ENCODE results near the gene USB1.

USB1 gene

DNA sequence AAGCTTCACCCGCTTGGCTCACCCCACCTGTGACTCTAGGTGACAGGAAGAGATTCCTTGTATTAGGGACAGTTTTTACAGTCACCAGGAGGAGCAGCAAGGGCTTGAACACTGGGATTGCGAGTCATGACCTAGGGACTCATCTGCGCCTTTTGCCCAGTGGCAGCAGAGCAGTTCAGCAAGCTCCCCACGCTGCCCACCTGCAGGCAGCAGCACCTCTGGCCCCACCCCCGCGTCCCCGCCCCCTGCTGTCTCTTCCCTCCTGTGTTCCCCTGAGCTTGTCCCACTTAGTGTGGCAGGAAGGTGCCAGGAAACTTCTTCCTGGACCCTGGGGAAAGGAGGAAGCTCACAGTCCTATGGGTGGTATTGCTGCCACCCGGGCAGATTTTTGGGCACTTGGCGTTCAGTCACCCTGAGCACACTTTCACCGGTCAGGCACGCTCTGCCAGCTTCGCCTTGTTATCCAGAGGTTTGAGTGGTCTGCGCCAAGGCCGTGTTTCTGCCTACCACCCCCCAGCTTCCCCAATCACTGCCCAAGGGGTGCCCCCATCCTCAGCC is 33.0 kb downstream of the USB1 start:
- DNase-seq (ENCODE audit: low read depth, low spot score): no peak

DNA sequence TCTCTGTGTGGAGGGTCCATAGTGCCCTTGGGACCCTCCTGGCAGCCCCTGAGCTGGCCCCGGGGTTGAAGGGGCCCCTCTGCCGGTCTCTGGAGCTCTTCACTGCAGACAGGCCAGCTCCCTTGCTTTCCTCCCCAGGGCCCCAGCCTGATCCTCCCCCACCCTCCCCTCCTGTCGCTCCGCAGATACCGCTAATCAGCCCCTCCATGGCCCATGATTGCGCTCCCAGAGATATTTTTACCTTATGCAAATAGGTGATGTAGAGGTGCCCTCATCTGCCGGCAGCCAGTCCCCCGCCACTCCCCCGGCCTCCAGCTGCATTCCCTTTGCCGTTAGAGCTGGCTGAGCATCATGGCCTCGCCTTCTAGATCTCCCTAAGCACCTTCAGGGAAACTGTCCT is 33.6 kb downstream of the USB1 start:
- DNase-seq (ENCODE audit: low read depth, low spot score): no peak

DNA sequence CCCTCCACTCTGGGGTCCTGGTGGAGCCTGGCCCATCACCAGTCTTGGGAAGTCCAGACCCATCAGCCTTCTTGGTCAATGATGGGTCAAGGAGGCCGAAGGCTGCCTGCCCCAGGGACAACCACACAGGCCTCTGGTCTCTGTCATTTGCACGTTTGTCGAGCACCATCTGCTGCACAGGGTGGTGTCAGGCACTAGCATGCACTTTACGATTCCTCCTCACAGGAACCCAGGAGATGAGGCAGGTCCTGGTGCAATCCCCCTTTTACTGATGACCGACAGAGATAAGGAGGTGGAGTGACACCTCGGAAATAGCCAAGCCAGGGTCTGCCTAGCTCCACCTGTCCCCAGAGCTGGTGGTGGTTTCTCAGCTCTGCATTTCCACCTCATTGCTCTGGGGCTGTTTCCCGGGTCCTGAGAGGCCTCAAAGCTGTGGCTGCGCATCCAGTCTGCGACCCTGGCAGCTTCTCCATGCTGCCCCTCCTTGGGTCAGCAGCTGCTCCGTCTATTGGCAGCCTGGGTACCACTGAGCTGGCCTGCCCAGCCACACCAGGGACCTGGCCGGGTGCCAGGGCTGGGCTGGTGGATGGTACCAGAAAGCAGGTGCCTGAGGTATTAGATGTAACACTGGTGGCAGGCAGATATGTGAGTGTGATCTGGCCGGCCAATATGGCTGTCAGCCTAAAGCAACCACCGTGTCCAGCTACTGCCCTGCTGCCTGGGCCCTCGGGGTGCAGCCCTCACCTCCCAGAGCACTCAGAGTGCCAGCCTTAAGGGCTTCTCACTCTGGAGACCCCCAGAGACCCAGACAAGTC is 34.4 kb downstream of the USB1 start:
- DNase-seq (ENCODE audit: low read depth, low spot score): no peak

DNA sequence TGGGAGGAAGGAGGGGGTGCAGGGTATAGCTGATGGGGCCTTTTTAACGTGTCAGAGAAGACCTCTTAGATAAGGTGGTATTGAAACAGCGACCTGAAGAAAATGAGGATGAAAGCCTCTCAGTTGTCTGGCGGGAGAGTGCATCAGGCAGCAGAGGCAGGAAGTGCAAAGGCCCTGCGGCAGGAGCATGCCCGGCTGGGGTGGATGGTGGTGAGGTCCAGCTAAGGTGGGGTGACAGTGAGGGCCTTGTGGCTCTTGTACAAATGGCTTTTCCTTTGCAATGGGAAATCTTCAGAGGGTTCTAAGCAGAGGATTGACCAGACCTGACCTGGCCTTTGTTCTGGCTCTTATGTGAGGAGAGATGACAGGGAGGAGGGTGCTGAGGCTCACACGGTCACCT is 35.7 kb downstream of the USB1 start:
- DNase-seq (ENCODE audit: low read depth, low spot score): no peak

DNA sequence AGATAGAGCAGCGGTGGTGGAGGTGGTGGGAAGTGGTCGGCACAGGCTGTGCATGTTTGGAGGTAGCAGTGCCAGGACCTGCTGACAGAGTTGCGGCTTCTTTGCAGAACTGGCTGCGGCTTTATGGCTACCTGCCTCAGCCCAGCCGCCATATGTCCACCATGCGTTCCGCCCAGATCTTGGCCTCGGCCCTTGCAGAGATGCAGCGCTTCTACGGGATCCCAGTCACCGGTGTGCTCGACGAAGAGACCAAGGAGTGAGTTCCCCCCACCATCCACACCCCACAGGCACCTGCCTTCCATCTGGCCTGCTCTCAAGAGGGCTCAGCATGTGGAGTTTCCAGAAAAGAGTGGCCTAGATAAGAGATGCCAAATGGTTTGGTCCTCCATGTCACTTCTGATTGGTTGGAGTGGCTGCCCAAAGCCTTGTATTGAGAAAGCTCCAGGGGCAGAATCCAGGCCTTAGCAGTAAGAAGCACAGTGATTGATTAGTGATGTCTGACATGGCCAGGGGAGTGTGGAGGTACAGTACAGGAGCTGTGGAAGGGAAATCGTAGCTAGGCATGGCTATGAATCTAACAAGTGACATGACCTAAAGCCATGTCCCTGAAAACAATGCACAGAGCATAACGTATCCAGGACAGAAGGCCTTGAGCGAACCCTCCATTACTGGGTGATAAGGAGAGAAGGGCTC is 36.3 kb downstream of the USB1 start:
- no peak for DNase-seq (ENCODE audit: low read depth, low spot score)

DNA sequence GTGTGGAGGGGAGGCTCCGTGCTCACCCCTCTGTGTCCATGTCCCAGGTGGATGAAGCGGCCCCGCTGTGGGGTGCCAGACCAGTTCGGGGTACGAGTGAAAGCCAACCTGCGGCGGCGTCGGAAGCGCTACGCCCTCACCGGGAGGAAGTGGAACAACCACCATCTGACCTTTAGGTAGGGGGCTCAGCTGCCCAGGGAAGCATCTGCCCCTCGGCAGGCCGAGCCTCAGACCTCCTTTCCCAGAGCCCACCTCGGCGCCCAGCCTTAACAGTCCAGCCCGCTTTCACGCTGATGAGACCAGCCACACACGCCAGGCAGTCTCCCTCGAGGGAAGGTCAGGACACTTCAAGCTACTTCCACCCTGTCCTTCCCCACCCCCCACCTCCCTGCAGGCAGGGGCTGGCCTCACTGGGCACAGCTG is 37.0 kb downstream of the USB1 start:
- DNase-seq (ENCODE audit: low read depth, low spot score): no peak

DNA sequence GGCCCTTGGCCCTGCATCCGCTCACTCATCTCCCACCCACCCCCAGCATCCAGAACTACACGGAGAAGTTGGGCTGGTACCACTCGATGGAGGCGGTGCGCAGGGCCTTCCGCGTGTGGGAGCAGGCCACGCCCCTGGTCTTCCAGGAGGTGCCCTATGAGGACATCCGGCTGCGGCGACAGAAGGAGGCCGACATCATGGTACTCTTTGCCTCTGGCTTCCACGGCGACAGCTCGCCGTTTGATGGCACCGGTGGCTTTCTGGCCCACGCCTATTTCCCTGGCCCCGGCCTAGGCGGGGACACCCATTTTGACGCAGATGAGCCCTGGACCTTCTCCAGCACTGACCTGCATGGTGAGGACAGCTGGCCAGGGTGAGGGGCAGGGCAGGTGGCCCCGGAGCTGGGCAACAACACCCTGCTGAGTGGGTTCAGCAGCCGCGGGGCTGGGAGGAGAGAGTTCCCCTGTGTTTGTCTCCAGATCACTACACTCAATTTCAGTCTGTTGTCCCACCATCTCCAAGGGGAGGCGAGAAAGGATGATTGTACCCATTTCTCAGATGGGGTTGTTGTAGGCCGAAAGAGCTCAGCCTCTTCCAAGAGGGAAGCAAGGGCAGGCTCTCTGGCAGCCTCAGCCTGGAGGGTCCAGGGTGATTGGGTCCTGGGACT is 38.8 kb downstream of the USB1 start:
- DNase-seq (ENCODE audit: low read depth, low spot score): no peak

DNA sequence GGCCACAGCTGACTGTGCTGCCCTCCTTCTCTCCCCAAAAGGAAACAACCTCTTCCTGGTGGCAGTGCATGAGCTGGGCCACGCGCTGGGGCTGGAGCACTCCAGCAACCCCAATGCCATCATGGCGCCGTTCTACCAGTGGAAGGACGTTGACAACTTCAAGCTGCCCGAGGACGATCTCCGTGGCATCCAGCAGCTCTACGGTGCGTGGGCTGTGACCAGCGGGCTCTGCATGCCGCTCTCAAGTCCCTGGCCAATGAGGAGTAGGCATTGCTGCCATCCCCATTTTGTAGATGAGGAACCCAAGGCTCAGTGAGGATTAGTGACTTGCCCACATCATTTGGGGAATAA is 39.3 kb downstream of the USB1 start:
- no peak for DNase-seq (ENCODE audit: low read depth, low spot score)

DNA sequence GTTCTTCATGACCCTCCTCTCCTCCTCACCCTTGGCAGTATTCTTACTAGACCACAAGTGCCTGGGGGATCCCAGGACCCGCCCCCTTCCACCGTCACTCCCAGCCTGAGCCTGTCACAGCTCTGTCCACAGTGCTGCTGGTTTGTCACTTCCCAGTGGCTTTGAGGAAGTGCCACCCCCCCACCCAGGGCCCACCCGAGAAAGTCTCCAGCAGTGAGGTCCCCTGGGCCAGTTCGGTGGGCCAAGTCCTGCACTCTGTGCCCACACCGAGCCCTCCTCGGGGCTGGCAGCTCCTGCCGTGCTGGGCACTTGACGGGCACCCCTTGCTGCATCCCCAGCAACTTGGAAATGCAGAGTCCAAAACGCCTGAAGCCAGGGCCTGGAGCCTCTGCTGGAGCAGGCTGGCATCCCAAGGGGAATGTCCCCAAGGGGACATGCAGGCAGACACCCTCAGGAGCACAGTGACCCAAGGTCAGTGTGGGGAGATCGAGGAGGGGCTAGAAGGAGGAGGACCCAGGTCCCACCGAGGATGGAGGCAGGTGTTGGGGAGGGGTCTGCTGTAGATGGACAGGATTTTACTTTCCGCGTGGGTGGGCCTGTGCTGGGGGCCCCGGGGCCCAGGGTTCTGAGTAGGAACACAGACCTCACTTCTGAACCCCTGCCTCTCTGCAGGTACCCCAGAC is 39.9 kb downstream of the USB1 start:
- DNase-seq (ENCODE audit: low read depth, low spot score): no peak

DNA sequence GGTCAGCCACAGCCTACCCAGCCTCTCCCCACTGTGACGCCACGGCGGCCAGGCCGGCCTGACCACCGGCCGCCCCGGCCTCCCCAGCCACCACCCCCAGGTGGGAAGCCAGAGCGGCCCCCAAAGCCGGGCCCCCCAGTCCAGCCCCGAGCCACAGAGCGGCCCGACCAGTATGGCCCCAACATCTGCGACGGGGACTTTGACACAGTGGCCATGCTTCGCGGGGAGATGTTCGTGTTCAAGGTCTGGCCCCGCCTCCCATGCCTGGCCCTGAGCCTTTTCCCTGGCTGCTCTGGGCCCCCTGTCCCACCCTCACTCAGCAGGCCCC is 40.4 kb downstream of the USB1 start:
- DNase-seq (ENCODE audit: low read depth, low spot score): no peak

DNA sequence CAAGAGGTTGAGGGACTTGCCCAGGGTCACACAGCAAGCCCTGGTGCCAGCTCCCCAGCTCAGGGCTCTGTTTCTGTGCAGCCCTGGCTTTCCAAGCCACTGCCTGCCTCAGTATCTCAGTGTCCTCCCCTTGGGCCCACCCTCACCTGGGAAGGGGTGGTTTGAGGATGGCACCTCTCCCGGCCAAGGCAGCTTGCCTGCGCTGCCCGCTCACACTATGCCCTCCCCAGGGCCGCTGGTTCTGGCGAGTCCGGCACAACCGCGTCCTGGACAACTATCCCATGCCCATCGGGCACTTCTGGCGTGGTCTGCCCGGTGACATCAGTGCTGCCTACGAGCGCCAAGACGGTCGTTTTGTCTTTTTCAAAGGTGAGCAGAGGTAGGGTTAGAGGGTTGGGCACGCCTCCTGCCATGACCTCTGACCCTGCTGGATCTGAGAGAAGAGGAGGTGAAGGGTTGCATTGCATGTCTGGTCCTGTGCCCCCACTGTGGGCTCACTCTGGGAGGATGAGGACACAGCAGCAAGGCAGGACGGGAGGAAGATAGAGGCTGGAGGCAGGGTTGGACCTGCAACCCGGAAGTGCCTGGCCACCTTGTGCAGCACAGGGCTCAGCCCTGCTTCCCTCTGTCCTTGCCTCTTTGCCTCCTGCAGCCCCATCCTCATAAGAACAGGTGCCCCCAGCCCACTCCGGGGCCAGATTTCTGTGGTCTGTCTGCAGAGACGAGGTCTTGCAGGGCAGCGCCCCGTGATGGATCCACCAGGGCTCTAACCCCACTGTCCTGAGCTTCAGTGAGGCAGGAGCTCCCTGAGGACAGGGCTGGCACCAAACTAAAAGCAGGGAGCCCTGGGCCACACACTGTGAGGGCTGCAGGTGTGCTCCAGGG is 41.0 kb downstream of the USB1 start:
- no peak for DNase-seq (ENCODE audit: low read depth, low spot score)

DNA sequence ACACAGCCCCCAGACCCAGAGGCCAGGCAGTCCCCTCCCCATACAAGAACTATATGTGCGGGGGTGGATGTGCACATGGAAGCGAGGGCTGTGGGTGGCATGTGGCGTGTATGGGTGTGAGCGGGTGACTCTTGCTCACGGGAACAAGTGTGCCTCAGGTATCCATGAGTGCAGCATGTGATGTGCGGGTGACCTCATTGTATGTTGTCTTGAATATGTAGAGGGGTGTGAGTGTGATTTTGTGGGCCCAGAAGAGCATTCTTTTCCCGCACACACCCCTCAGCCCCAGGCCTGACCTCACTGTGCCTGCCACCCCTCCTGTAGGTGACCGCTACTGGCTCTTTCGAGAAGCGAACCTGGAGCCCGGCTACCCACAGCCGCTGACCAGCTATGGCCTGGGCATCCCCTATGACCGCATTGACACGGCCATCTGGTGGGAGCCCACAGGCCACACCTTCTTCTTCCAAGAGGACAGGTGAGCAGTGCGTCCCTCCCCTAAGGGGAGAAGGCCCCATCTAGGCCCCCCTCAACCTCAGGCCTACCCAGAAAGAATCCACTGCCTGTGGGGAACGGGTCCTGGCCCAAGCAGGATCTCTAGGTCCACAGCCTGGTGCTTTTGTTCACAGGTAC is 41.8 kb downstream of the USB1 start:
- no peak for DNase-seq (ENCODE audit: low read depth, low spot score)

DNA sequence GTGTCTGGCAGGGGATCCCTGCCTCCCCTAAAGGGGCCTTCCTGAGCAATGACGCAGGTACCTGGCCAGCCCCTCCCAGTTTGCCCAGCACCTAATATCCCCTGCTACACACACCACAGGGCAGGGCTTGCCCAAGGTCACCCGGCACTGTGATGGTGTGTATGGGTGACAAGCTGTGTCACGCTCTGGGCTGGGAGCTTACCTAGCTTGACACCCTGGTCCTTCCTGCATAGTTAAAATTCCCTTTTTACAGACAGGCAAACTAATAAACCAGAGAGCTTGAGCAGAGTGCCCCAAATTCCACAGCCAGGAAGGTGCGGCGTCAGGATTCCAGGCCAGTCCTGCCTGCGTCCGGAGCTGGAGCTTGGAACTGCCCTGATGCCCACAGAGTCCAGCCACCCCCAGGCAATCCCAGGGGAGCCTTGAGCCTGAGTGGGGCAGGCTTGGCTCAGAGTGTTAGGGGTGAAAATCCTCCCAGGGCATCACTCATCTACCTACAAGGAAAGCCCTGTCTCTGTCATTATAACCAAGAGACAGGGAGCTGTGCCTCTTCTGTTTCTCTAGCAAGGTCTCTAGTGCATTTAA is 42.5 kb downstream of the USB1 start:
- DNase-seq (ENCODE audit: low read depth, low spot score): no peak

DNA sequence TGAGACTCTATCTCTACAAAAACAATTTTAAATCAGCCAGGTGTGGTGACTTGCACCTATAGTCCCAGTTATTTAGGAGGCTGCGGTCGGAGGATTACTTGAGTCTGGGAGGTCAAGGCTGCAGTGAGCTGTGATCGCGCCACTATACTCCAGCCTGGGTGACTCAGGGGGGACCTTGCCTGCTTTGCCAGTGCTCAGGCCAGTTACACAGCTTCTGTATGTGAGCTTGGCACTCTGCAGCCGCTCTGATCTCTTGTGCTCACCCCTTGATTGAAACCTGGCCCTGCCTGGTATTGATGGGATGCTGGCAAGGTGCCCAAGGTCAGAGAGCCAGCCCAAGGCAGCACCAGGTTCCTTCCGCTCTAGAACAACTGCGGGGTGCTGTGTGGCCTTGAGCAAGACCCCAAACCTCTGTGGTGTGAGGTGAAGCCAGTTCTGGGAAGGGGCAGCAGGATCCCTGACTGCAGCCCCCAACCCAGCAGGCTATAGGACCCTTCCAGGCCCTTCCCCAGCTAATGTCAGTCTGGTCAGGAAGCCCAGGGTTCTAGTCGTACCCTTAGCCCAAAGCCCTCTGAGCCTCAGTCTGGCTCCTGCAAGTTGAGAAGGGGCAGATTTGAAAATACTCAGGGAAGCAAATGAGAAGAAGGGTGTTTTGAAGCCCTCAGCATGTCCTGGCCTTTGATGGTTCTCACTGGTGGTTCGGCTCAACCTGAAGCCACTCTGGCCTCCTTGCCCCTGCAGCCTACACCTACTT is 43.2 kb downstream of the USB1 start:
- DNase-seq (ENCODE audit: low read depth, low spot score): no peak

DNA sequence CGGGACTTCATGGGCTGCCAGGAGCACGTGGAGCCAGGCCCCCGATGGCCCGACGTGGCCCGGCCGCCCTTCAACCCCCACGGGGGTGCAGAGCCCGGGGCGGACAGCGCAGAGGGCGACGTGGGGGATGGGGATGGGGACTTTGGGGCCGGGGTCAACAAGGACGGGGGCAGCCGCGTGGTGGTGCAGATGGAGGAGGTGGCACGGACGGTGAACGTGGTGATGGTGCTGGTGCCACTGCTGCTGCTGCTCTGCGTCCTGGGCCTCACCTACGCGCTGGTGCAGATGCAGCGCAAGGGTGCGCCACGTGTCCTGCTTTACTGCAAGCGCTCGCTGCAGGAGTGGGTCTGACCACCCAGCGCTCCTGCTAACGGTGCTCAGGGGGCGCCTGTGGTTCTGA is 43.9 kb downstream of the USB1 start:
- DNase-seq (ENCODE audit: low read depth, low spot score): no peak

DNA sequence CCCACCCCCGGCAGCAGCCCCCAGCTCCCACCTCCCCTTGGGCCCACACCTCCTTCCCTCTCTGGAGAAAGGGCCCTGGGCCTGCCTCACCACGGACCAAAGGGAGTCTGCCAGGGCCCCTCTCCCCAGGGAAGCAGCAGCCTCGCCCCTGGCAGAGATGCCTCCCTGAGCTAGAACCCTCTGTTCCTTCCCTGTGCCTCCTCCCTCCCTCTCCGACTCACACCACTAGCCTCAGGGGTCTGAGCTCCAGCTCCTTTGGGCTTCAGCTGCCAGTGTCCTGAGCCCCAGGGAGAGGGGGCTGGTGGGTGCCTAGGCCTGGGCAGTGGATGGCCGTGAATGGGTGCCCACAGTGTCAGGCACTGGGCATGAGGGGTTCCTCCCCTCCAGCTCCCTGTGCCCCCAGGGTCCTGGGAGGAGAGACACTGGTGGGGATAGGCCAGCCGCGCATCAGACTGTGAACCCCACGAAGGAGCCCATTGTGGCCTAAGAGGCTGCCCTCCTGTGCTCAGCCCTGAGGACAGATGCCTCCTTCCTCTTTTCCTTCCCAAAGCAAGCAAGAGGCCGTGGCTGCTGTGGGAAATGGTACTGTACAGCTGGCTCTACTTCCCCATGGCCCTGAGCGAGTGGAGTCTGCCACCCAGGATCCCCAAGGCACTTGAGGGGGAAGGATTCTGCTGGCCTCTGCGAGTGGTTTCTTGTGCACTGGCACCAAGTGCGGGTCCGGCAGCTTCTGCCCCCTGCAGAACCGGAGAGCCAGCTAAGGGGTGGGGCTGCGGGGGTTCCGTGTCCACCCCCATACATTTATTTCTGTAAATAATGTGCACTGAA is 45.1 kb downstream of the USB1 start:
- no peak for DNase-seq (ENCODE audit: low read depth, low spot score)

DNA sequence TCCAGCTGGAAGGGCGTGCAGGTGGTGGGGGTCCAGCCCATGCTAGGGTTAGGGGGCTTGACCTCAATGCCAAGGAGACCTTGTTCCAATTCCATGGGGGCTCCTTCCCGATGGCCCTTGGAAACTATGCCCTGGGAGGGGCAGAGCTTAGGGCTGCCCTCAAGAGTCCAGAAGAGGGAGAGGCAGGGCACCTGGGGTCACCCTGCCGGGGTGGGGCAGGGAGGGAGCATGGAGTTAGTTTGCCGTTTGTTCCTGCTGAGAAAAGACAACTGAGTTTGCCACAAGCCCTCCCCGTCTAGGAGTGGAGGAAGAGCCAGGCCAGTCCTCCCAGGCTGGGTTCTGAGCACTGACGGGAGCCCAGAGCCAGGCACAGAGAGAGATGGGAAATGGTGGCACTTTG is 45.7 kb downstream of the USB1 start:
- DNase-seq (ENCODE audit: low read depth, low spot score): no peak

DNA sequence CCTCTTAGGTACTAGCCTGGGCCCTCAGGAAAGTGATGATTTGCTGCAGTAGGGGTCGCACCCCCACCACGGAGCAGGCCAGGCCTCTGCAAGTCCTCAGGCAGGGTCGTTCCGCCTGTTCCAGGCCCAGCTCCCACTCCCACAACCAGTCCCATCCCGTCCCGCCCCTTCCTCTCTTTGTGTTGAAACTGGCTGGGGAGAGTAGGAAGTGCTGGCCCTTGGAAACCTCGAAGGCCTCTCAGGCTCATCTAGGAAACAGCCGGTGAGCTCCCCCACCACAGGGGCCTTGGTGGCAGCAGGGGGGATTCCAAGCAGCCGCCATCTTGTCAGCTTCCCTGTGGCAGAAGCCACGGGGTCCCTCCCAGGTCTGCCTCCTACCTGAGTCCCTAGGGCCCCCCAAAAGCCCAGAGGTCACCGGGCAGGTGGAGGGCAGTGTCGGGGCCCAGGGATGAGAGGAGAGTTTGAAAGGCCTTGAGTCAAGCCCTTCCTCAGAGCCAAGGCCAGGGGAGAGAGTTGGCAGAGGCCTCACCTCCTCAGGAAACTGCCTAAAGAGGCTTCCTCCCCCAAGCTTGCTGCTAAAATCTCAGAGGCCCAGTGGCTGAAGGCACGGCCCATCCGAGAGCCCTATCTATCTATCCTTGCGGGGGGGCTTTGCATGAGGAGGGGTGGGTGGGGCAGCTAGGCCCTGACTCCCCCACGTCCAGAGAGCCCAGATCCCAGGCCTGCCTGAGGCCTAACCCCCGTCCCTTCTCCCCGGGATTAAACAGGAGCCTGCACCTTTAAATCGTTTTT is 46.5 kb downstream of the USB1 start:
- no peak for DNase-seq (ENCODE audit: low read depth, low spot score)
